ENCODE measurements around the gene ECD. TPM values are rescaled to one million over a fixed set of nuclear protein-coding genes. Genes with fewer than 3 reads are reported as not detected.
"Not testable (repeated sequence)": the region's sequence is repeated elsewhere in the genome, so short reads cannot be mapped to it uniquely, and the experiment has no call there.

ECD gene
- total RNA-seq, 1 donor from 2014 or later = 40.1 TPM

DNA sequence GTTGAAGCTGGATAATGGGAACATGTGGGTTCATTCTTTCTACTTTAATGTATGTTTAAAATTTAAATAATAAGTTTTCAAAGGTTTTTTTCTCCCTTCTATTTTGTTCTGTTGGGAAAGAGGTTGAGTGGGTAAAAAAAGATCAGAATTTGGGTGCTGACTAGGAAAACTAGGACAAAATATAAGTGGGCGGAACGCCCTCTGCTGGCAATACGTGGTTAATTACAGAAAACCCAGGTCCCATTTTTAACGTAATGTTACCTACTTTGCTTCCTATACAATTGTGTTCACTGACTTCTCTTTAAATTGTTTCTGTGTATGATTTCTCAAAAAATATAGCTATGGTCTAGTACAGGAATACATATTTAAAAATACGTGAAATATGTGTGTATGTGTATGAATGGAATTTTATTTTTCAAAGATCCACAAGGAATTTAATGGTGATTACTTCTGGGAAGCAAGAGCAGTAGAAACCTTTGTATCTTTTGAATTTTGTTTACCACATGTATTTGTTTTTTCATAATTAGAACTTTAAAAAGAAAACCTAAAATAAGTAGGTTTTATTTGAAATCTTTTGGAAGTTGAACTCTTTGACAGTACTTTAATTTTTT, 8.7 kb downstream of the ECD start:
- DNase-seq = peak; percentile 83

DNA sequence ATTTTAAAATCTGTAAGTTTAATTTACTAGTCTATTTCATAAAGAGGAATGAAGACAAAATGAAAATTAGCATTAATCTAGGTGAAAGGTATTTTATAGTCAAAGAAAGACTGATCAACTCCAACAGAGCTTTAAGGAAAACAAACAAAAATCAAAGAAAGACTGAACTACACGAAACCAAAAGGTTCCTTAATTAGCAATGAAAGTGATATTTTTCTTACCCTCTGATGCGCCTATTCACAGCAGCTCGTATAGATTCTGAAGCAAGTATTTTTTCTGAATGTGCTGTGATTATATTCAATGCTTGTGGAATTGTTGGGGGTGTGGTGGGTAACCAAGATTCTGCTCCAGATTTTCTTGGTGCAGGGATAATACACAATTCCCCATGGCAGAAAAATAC, 11.8 kb downstream of the ECD start:
- DNase-seq = no peak

DNA sequence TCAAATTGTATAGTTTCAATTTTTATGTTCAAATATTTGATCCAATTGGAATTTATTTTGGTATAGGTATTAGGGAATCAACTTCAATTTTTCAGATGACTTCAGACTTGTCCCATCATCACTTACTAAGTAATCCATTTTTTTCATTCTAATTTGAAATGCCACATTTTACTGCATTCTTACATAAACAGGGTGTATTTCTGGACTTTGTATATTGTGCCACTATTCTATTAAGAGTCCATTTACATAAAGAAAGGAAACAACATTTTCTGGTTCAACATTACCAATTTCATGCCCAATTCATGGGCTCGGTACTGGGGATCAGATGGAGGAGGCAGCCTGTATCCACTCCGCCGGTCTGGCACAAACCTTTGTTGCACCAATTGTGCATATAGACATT, 15.8 kb downstream of the ECD start:
- no peak for DNase-seq

GRCh38 chr10:73150633-73151413, 17.0 kb downstream of the ECD start:
- not testable (repeated sequence) for DNase-seq

DNA sequence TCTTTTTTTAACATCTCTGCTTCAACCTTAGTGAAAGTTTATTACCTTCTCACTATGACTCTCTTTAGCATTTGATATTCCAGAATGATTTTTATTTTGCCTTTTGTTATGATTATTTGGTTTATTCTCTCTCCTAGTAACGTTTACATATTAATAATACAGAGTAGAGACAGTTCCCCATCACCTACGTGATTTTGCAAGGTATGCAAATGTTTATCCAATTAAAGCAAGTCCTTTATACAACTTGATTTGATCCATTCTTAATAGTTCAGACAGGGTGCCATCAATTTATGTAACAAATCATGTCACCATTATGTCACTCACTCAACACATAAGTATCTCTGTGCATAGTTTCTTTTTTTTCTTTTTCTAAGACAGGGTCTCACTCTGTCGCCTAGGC, 26.2 kb downstream of the ECD start:
- DNase-seq = no peak

- DNase-seq = no peak
Measured at GRCh38 chr10:73139251-73139650, 28.6 kb downstream of the ECD start.

GRCh38 chr10:73136627-73137026, 31.2 kb downstream of the ECD start:
- DNase-seq = no peak

DNA sequence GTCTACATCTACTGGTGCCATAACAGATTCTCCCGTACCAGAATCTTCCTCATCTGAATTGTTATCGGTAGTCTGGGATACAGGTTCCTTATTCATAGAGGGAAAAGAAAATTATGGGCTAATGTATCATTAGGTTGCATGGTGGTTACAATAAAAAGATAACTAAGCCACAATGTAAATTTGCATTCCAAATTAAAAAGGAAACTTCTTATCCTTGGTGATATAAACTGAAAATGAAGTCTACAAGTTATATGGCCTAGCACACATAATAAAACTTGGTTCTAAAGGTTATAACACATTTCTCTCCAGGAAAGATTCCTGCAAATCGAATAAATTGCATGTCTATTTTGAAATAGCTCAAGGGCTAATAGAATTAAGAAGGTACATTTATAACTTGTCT, 33.1 kb downstream of the ECD start:
- no peak for DNase-seq

DNA sequence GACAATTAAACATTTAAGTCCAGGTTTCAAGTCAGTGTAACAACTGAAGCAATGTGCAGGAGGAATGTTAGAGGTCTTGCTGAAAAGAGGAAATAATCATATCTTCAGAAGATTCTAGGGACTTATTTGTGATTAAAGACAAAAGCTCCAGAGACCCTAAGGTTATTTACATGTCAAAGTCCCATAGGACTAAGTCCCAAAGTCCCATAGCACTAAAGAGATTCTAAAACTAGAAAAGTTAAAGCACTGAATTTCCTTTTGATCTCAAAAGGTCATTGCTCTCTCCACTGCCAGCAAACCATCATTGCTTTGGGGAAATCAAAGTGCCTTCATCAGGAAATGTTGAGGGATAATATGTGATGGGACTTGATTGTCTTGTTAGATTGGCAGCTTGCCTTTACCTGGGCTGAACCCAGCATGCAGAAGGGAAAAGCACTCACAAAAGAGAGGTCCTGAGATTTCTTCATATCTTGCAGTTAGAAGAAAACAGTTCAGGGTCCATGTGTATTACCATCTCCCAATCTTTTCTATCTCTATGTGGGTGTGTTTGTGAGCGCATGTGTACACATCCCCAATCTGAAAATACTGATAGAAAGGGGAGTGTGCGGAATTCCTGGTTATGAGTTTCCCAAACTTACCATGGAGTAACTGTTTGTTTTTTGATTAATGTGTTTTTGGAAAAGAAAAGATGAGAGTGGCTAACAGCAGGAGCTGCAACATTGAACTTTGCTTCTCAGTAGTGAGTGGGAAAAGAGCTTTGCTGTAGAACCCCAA, 35.7 kb downstream of the ECD start:
- no peak for DNase-seq

- no peak for DNase-seq
Measured at GRCh38 chr10:73131301-73131700, 36.5 kb downstream of the ECD start.

DNA sequence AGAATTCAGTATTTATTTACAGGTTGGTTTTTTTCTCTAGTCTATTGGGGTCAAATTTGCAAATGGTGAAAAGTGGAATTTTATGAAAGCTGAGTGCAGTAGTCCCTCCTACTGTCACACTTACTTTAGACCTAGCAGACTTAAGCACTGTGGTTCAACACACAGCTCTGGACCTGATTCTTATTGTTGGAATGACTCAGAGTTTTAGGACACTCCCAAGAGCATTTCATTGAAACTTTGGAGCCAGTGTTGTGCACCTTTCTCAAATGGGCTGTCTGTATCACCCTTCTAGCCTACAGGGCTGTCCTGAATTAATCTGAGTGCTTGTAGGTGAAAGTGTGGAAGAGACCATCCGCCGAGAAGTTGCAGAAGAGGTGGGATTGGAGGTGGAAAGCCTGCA, 41.5 kb downstream of the ECD start:
- no peak for DNase-seq

DNA sequence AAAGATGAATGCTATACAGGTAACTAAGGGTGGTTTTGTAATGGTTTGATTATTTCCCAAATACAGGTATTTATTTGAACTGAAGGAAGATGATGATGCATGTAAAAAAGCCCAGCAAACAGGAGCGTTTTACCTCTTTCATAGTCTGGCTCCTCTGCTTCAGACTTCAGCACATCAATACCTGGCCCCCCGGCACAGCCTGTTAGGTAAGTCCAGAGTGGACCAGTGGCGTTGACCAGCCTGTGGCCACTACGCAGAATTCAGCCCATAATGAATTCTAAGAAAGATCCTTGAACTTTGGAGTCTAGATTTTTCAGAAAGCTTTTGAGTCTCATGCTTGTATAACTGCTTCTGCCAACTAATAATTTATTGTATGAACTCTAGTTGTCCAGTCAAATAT, 47.9 kb downstream of the ECD start:
- no peak for DNase-seq

- no peak for DNase-seq
Measured at GRCh38 chr10:73119457-73119856, 48.4 kb downstream of the ECD start.

DNA sequence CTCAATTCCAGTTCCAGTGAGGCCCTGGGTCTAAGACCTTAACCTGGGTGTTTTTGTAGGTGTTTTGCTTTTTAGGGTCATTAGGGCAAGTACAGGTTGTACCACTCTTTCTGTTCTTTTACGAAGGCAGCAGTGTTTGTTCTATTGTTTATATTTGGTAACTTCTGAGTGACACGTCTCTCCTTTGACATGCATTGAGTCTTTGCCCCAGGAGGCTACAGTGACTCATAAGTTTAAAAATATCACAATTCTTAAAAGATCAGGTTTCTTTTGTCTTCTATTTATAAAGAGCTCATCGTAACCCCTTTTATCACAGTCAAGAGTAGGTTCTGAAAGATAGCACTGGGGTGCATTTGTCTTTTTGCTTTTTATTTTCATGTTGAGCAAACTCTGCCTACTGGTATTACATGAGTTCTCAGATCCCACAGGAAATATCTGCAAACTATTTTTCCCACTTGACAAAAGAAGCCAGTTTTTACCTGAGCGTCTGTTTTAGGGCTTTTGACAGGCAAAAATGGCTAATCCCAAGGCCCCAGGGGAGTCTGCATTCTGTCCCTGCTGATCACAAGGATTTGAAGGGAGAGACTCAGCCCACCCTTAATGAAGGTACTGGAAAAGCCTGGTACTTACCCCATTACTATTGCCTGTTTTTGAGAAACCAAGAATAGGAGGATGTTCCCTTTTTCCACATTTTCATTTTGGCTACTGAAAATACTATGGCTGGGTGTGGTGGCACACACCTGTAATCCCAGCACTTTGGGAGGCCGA, 49.6 kb downstream of the ECD start:
- DNase-seq = peak; percentile 37

DNA sequence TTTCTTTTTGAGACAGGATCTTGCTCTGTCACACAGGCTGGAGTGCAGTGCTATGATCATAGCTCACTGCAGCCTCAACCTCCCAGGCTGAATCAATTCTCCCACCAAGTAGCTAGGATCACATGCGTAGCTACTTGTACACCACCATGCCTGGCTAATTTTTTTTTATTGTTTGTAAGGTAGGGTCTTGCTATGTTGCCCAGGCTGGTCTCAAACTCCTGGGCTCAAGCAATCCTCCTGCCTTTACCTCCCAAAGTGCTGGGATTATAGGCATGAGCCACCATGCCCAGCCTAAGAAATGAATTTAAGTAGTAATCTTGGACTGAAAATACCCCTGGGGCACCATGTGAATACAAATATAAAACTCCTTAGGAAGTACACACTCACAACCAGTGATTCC, 51.8 kb downstream of the ECD start:
- no peak for DNase-seq

- DNase-seq = no peak
Measured at GRCh38 chr10:73113551-73113950, 54.3 kb downstream of the ECD start.

DNA sequence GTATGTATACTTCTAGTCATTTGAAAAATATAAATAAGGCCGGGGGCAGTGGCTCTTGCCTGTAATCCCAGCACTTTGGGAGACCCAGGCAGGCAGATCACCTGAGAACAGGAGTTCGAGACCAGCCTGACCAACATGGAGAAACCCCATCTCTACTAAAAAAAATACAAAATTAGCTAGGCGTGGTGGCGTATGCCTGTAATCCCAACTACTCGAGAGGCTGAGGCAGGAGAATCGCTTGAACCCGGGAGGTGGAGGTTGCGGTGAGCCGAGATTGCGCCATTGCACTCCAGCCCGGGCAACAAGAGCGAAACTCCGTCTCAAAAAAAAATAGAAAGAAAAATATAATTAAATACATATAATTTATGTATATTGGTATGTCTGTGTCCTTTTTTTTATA, 55.8 kb downstream of the ECD start:
- DNase-seq = not testable (repeated sequence)

- DNase-seq = peak; percentile 94
Measured at GRCh38 chr10:73110345-73110849, 57.4 kb downstream of the ECD start, which contains the start of gene NUDT13. NUDT13 (plus strand) TSS chr10:73110455; CDS start chr10:73114366, 3,911 bp downstream.

GRCh38 chr10:73109248-73109652, 58.6 kb downstream of the ECD start:
- DNase-seq = not testable (repeated sequence)

DNA sequence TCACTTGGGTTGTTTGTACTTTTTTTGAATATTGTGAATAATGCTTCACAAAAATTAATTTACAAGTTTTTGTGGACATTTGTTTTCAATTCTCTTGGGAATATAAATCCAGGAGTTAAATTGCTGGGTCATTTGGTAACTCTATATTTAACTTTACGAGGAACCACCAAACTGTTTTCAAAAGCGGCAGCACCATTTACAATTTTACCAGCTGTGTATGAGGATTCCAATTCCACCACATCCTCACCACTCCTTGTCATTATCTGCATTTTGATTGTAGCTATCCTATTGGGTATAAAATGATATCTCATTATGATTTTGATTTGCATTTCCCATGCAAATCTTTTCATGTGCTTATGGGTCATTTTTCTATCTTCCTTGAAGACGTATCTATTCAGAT, 61.5 kb downstream of the ECD start:
- DNase-seq = no peak

- DNase-seq = no peak
Measured at GRCh38 chr10:73099141-73099540, 68.7 kb downstream of the ECD start.

DNA sequence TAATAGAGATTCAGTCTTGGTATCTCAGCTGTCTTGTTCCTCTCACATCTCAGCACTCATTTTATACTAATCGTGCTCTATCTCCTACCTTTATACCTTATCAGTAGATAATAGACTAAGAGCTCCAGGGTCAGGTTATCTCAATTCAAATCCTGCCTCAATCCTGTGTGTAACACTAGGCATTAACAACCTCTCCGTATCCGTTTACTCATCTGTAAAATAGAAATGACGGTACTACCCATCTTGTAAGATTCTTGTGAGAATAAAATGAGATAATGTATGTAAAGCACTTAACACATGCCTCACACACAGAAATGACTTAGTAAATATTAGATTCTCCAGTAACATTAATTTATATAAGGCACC, 70.5 kb downstream of the ECD start:
- no peak for DNase-seq
